ENCODE results near the gene C5orf46.

DNA sequence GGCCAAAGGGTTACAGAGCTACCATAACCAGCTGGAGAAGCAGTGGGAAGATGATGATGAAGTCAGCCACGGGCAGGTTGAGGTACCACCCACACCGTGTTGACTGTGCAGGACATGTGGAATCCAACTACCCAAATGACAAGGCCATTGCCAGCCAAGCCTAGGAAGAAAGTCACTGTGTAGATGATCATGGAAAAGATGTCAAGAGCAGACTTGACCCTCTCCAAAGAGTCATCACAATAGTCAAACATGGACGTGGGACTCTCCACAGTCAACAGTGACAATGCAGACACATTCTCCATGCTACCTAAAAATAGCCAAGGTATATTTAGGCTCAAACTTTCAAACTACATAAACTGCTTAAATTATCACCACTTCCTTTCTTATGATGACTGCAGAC is 54.0 kb downstream of the C5orf46 start:
- TF ChIP-seq RAD21 (IDR thresholded peaks at IDR 0.05; ENCODE audit: low read length): no peak
- no peak for TF ChIP-seq CTCF (IDR thresholded peaks at IDR 0.05)
- TF ChIP-seq REST (IDR thresholded peaks at IDR 0.05; ENCODE audit: low read depth, low read length): no peak
- no peak for TF ChIP-seq MAX (IDR thresholded peaks at IDR 0.05; ENCODE audit: low read depth)
- no peak for TF ChIP-seq EP300 (IDR thresholded peaks at IDR 0.05; ENCODE audit: borderline replicate concordance in 1 of 2, low read depth in 1 of 2, low read length in 1 of 2)
- no peak for TF ChIP-seq GATA2 (CRISPR knock-in tag; IDR thresholded peaks at IDR 0.05)
- TF ChIP-seq, protein P1, sequence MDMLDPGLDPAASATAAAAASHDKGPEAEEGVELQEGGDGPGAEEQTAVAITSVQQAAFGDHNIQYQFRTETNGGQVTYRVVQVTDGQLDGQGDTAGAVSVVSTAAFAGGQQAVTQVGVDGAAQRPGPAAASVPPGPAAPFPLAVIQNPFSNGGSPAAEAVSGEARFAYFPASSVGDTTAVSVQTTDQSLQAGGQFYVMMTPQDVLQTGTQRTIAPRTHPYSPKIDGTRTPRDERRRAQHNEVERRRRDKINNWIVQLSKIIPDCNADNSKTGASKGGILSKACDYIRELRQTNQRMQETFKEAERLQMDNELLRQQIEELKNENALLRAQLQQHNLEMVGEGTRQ (IDR thresholded peaks at IDR 0.05; ENCODE audit: borderline replicate concordance, low read depth, low read length): no peak
- no peak for TF ChIP-seq MEF2A (IDR thresholded peaks at IDR 0.05; ENCODE audit: borderline replicate concordance, low read depth)
- TF ChIP-seq RFX5 (IDR thresholded peaks at IDR 0.05; ENCODE audit: low read length): no peak
- TF ChIP-seq POLR2AphosphoS5 (IDR thresholded peaks at IDR 0.05; ENCODE audit: low read depth, low read length): no peak
- no peak for TF ChIP-seq SMC3 (IDR thresholded peaks at IDR 0.05; ENCODE audit: low read depth, low read length)
- no peak for TF ChIP-seq RCOR1 (IDR thresholded peaks at IDR 0.05; ENCODE audit: low read length)
- no peak for TF ChIP-seq EZH2phosphoT487 (IDR thresholded peaks at IDR 0.05; ENCODE audit: borderline replicate concordance, low read depth)
- no peak for TF ChIP-seq NRF1 (IDR thresholded peaks at IDR 0.05; ENCODE audit: low read depth, low read length)
